Measurements from ENCODE around the gene NR5A1. TPM values are rescaled to one million over a fixed set of nuclear protein-coding genes. Genes with fewer than 3 reads are reported as not detected.

Gene NR5A1
- total RNA-seq, 1 experiment from 2014 or later = 0.64 TPM

GRCh38 chr9:124465736-124466135, 41.5 kb downstream of the NR5A1 start (continued):
- TF ChIP-seq FOSL1 (IDR thresholded peaks at IDR 0.05; ENCODE audit: low read depth) = no peak

GRCh38 chr9:124462739-124463138, 44.5 kb downstream of the NR5A1 start:
- CTCF ChIA-PET = no interaction called here
- Histone ChIP-seq H3K27me3 (ENCODE audit: insufficient read depth, low read length) (no peaks in the 10 kb centered on the region), H3K9me2 (ENCODE audit: insufficient read depth) (no peaks in the 10 kb centered on the region), H3K4me2 (ENCODE audit: low read length) (no peak overlapping the region), H2AFZ (ENCODE audit: low read depth, low read length, poor library complexity, severe bottlenecking) (no peak overlapping the region), H3K36me3 (ENCODE audit: control insufficient read depth in 1 of 2, insufficient read depth in 2 of 2, low read length in 2 of 2) (no peaks in the 10 kb centered on the region), H3K79me2 (ENCODE audit: insufficient read depth, low read length) (no peaks in the 10 kb centered on the region), H3K4me1 (ENCODE audit: control insufficient read depth in 1 of 2, insufficient read depth in 2 of 2, low read length in 2 of 2) (peaks cover 0 to 3% of the 10 kb centered on the region in 2 experiments; a peak in 1 of 4 replicates), H4K20me1 (ENCODE audit: insufficient read depth) (no peaks in the 10 kb centered on the region), H3K9ac (ENCODE audit: low read length) (no peak overlapping the region), H3K9me3 (ENCODE audit: control insufficient read depth in 1 of 2, insufficient read depth in 1 of 2, low read depth in 1 of 2, low read length in 2 of 2) (no peaks in the 10 kb centered on the region), H3K27ac (ENCODE audit: low read depth, low read length) (no peak overlapping the region), H3K4me3 (replicated peaks in 1 of 2; ENCODE audit: low read depth in 1 of 2, low read length in 2 of 2) (no peak overlapping the region)
- DNase-seq (ENCODE audit: low read depth, low spot score) (no peak), ATAC-seq (no peak)
- no TSS peak for BruUV-seq (replicated peaks)
- POLR2A ChIA-PET = no interaction called here
- TF ChIP-seq EGR1 (IDR thresholded peaks at IDR 0.05; ENCODE audit: low read depth) (no peak), ZFX (IDR thresholded peaks at IDR 0.05) (no peak), ELF1 (IDR thresholded peaks at IDR 0.05; ENCODE audit: borderline replicate concordance, low read depth) (no peak), EZH2phosphoT487 (IDR thresholded peaks at IDR 0.05; ENCODE audit: borderline replicate concordance) (no peak), TCF7L2 (IDR thresholded peaks at IDR 0.05; ENCODE audit: borderline replicate concordance, extremely low read depth, insufficient read depth, insufficient read length) (no peak), ZBTB33 (IDR thresholded peaks at IDR 0.05; ENCODE audit: extremely low read depth, insufficient replicate concordance, low read length) (no peak), FOSL1 (IDR thresholded peaks at IDR 0.05; ENCODE audit: low read depth) (no peak), CEBPB (IDR thresholded peaks at IDR 0.05; ENCODE audit: low read depth) (no peak), SRF (IDR thresholded peaks at IDR 0.05; ENCODE audit: low read depth) (no peak), SIN3A (IDR thresholded peaks at IDR 0.05; ENCODE audit: low read depth) (no peak), CBX3 (IDR thresholded peaks at IDR 0.05; ENCODE audit: low read depth) (no peak)
- TF ChIP-seq, protein P1, sequence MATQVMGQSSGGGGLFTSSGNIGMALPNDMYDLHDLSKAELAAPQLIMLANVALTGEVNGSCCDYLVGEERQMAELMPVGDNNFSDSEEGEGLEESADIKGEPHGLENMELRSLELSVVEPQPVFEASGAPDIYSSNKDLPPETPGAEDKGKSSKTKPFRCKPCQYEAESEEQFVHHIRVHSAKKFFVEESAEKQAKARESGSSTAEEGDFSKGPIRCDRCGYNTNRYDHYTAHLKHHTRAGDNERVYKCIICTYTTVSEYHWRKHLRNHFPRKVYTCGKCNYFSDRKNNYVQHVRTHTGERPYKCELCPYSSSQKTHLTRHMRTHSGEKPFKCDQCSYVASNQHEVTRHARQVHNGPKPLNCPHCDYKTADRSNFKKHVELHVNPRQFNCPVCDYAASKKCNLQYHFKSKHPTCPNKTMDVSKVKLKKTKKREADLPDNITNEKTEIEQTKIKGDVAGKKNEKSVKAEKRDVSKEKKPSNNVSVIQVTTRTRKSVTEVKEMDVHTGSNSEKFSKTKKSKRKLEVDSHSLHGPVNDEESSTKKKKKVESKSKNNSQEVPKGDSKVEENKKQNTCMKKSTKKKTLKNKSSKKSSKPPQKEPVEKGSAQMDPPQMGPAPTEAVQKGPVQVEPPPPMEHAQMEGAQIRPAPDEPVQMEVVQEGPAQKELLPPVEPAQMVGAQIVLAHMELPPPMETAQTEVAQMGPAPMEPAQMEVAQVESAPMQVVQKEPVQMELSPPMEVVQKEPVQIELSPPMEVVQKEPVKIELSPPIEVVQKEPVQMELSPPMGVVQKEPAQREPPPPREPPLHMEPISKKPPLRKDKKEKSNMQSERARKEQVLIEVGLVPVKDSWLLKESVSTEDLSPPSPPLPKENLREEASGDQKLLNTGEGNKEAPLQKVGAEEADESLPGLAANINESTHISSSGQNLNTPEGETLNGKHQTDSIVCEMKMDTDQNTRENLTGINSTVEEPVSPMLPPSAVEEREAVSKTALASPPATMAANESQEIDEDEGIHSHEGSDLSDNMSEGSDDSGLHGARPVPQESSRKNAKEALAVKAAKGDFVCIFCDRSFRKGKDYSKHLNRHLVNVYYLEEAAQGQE (IDR thresholded peaks at IDR 0.05; ENCODE audit: low read depth) = no peak
- RAD21 ChIA-PET (ENCODE audit: low non-redundant PET in 1 of 2, low total read pairs in 2 of 2, uncharacterized antibody in 2 of 2, unreplicated experiment in 2 of 2) = no interaction called here
- intact Hi-C loops (cut with micrococcal nuclease) = no loop called here

All from HCT116 (cell line).